Stimulated activated CD4-positive, alpha-beta T cell treated with anti-CD3 and anti-CD28 coated beads, Interleukin-12 subunit alpha, Interleukin-12 subunit beta, amount 100 ng/mL, for 4 hours (primary cell): ENCODE results near the gene ANGPTL2.
"Not testable (repeated sequence)": the region's sequence is repeated elsewhere in the genome, so short reads cannot be mapped to it uniquely, and the experiment has no call there.

Experiments
- DNase-seq: peaks from one replicate; pipeline ENCODE4 v3.0.0-alpha.2; 2020

The ANGPTL2 gene

GRCh38 chr9:127154390-127155191 is 32.2 kb upstream of the ANGPTL2 start:
- no peak for DNase-seq

- DNase-seq, result no peak
Measured at GRCh38 chr9:127154003-127154389, 31.6 kb upstream of the ANGPTL2 start.

GRCh38 chr9:127153501-127153900 is 31.1 kb upstream of the ANGPTL2 start:
- no peak for DNase-seq

- no peak for DNase-seq
Measured at GRCh38 chr9:127149463-127150390, 27.3 kb upstream of the ANGPTL2 start.

GRCh38 chr9:127149010-127149409 is 26.6 kb upstream of the ANGPTL2 start:
- no peak for DNase-seq

GRCh38 chr9:127148014-127148413 is 25.6 kb upstream of the ANGPTL2 start:
- no peak for DNase-seq

- no peak for DNase-seq
Measured at GRCh38 chr9:127147251-127147650, 24.8 kb upstream of the ANGPTL2 start.

GRCh38 chr9:127146841-127147240 is 24.4 kb upstream of the ANGPTL2 start:
- not testable (repeated sequence) for DNase-seq

GRCh38 chr9:127144670-127145445 is 22.4 kb upstream of the ANGPTL2 start:
- no peak for DNase-seq

- no peak for DNase-seq
Measured at GRCh38 chr9:127143920-127144465, 21.6 kb upstream of the ANGPTL2 start.

- DNase-seq, result no peak
Measured at GRCh38 chr9:127142931-127143464, 20.6 kb upstream of the ANGPTL2 start.

GRCh38 chr9:127142291-127142690 is 19.9 kb upstream of the ANGPTL2 start:
- no peak for DNase-seq

- DNase-seq, result no peak
Measured at GRCh38 chr9:127140842-127141675, 18.6 kb upstream of the ANGPTL2 start.

GRCh38 chr9:127140181-127140580 is 17.7 kb upstream of the ANGPTL2 start:
- DNase-seq, result no peak

GRCh38 chr9:127139775-127140174 is 17.3 kb upstream of the ANGPTL2 start:
- no peak for DNase-seq

- DNase-seq, result no peak
Measured at GRCh38 chr9:127139071-127139731, 16.8 kb upstream of the ANGPTL2 start.

GRCh38 chr9:127138444-127138843 is 16.0 kb upstream of the ANGPTL2 start:
- no peak for DNase-seq

- no peak for DNase-seq
Measured at GRCh38 chr9:127137640-127138360, 15.4 kb upstream of the ANGPTL2 start.

GRCh38 chr9:127136880-127137639 is 14.6 kb upstream of the ANGPTL2 start:
- DNase-seq, result no peak
